PC-9 (cell line): ENCODE results near the gene NFIA. TPM values are rescaled to one million over a fixed set of nuclear protein-coding genes. Genes with fewer than 3 reads are reported as not detected.

Source experiments
- BruUV-seq: library from RNA; stranded (reverse); fragments of 400-500 nt; replicated peaks from 2 replicates; lab custom pipeline; 2021; lab: Mats Ljungman, UMichigan
- CTCF ChIA-PET: fragments of 300-600 bp; sonication (Branson Sonifier 250); formaldehyde crosslinking; loops from one replicate; lab custom pipeline; 2022; ENCODE audit warnings: antibody characterized with exemption; lab: Charles Lee
- POLR2A ChIA-PET: fragments of 300-600 bp; sonication (Branson Sonifier 250); formaldehyde crosslinking; loops from one replicate; lab custom pipeline; 2022; ENCODE audit warnings: antibody characterized with exemption; ENCODE audit not compliant: unreplicated experiment; lab: Charles Lee
- DNase-seq, 2 experiments: peaks; one replicate each; pipeline versions ENCODE4 v3.0.0 to v3.0.0-alpha.2; 2015 to 2022; ENCODE audit warnings: mixed read lengths in 1 of 2
- H2AFZ ChIP-seq: fragments of 200-600 bp; sonication (generic); 2 replicates; pipeline ENCODE4 v1.8.1; 2017; ENCODE audit warnings: antibody characterized with exemption
- H3F3A ChIP-seq: fragments of 200-600 bp; sonication (generic); 2 replicates; pipeline ENCODE4 v1.8.1; 2017; ENCODE audit warnings: antibody characterized with exemption, mild to moderate bottlenecking, low read depth; ENCODE audit not compliant: insufficient read depth
- H3K27ac ChIP-seq: fragments of 200-600 bp; sonication (generic); 2 replicates; pipeline ENCODE4 v1.6.1; 2016; ENCODE audit warnings: mixed run types
- H3K27me3 ChIP-seq: fragments of 200-600 bp; sonication (generic); 2 replicates; pipeline ENCODE4 v1.6.1; 2016; ENCODE audit warnings: low read depth, mixed run types; ENCODE audit not compliant: insufficient read depth
- H3K36me3 ChIP-seq: fragments of 200-600 bp; sonication (generic); 2 replicates; pipeline ENCODE4 v1.6.1; 2016; ENCODE audit warnings: low read depth, mixed run types
- H3K4me1 ChIP-seq: fragments of 200-600 bp; sonication (generic); replicated peaks from 2 replicates; pipeline ENCODE4 v1.6.1; 2016; ENCODE audit warnings: mixed run types; ENCODE audit not compliant: insufficient read depth
- H3K4me2 ChIP-seq: fragments of 200-600 bp; sonication (generic); 2 replicates; pipeline ENCODE4 v1.6.1; 2017; ENCODE audit warnings: mixed run types
- H3K4me3 ChIP-seq: fragments of 200-600 bp; sonication (generic); 2 replicates; pipeline ENCODE4 v1.6.1; 2016; ENCODE audit warnings: mixed run types
- H3K79me2 ChIP-seq: fragments of 200-600 bp; sonication (generic); 2 replicates; pipeline ENCODE4 v1.6.1; 2017; ENCODE audit warnings: low read depth, mixed run types
- H3K9me2 ChIP-seq: fragments of 200-600 bp; sonication (generic); 2 replicates; pipeline ENCODE4 v1.8.1; 2017; ENCODE audit warnings: mild to moderate bottlenecking; ENCODE audit not compliant: insufficient read depth
- H3K9me3 ChIP-seq: fragments of 200-600 bp; sonication (generic); 2 replicates; pipeline ENCODE4 v1.8.1; 2016; ENCODE audit warnings: low read depth; ENCODE audit not compliant: insufficient read depth
- H4K20me1 ChIP-seq: fragments of 200-600 bp; sonication (generic); 2 replicates; pipeline ENCODE4 v1.8.1; 2017; ENCODE audit not compliant: insufficient read depth
- CTCF ChIP-seq: fragments of 200-600 bp; sonication (generic); conservative IDR thresholded peaks from 2 replicates; pipeline ENCODE4 v1.6.1; 2017; ENCODE audit warnings: mixed run types, antibody characterized with exemption, mild to moderate bottlenecking, moderate library complexity
- EZH2 ChIP-seq: fragments of 200-600 bp; sonication (generic); IDR thresholded peaks from 2 replicates; pipeline ENCODE4 v1.8.0; 2017; ENCODE audit warnings: antibody characterized with exemption, low read depth
- intact Hi-C: fragments of 100-400 bp; cut with micrococcal nuclease; formaldehyde crosslinking; loops from one replicate; pipeline ENCODE4 v1.10.0; 2022; ENCODE audit not compliant: unreplicated experiment
- total RNA-seq: library from RNA; stranded (reverse); gene quantifications from 2 replicates; pipeline ENCODE4 v1.2.3, GENCODE V29; 2021

NFIA gene
- total RNA-seq, 1 experiment from 2014 or later, result 26.7 TPM

- Histone ChIP-seq H3K4me2 (no peak overlapping the region), H3K4me3 (no peak overlapping the region), H2AFZ (no peak overlapping the region), H3K9me3 (no peaks in the 10 kb centered on the region), H3K9me2 (no peaks in the 10 kb centered on the region), H3K27me3 (no peaks in the 10 kb centered on the region), H3F3A (no peaks in the 10 kb centered on the region), H3K79me2 (0 out of 2 replicates have a peak, but pooled peaks cover 5% of the 10 kb centered on the region), H3K27ac (no peak overlapping the region), H3K4me1 (peaks cover 13% of the 10 kb centered on the region), H3K36me3 (0 out of 2 replicates have a peak, but pooled peaks cover 4% of the 10 kb centered on the region), H4K20me1 (no peaks in the 10 kb centered on the region)
- no TSS peak for BruUV-seq
- intact Hi-C loops, result no loop called here
- TF ChIP-seq CTCF (no peak), EZH2 (no peak)
- no peak for DNase-seq
- ChIA-PET POLR2A (no interaction called here), CTCF (no interaction called here)
Measured at GRCh38 chr1:61220536-61220935, 138.2 kb downstream of the NFIA start.

- H3K27ac ChIP-seq, result no peak overlapping the region
Measured at GRCh38 chr1:61221642-61222041, 139.3 kb downstream of the NFIA start.

GRCh38 chr1:61222240-61222639, 139.9 kb downstream of the NFIA start:
- Histone ChIP-seq H4K20me1 (no peaks in the 10 kb centered on the region), H3K27ac (no peak overlapping the region), H2AFZ (no peak overlapping the region), H3K4me1 (peaks cover 13% of the 10 kb centered on the region), H3K4me3 (no peak overlapping the region), H3K9me2 (no peaks in the 10 kb centered on the region), H3K9me3 (no peaks in the 10 kb centered on the region), H3K27me3 (no peaks in the 10 kb centered on the region), H3K79me2 (no peaks in the 10 kb centered on the region), H3F3A (no peaks in the 10 kb centered on the region; the same call in 1 of the 2 replicates), H3K36me3 (0 out of 2 replicates have a peak, but pooled peaks cover 4% of the 10 kb centered on the region), H3K4me2 (no peak overlapping the region)
- ChIA-PET POLR2A (interaction anchor here (0.6 kb wide), 1 partner anchor 1329 kb away, joined by 5 read pairs; no protein-coding TSS in a partner anchor), CTCF (interaction anchor here (0.7 kb wide), 1 partner anchor 277 kb away, joined by 3 read pairs; no protein-coding TSS in a partner anchor)
- intact Hi-C loops, result no loop called here
- TF ChIP-seq EZH2 (no peak), CTCF (no peak)
- no peak for DNase-seq
- no TSS peak for BruUV-seq

More at GRCh38 chr1:61221642-61222041, 139.3 kb downstream of the NFIA start:
- Histone ChIP-seq H4K20me1 (no peaks in the 10 kb centered on the region), H3K27me3 (no peaks in the 10 kb centered on the region), H3F3A (no peaks in the 10 kb centered on the region), H3K4me1 (peaks cover 13% of the 10 kb centered on the region), H3K4me3 (no peak overlapping the region), H3K79me2 (no peaks in the 10 kb centered on the region), H2AFZ (no peak overlapping the region), H3K36me3 (0 out of 2 replicates have a peak, but pooled peaks cover 4% of the 10 kb centered on the region), H3K4me2 (no peak overlapping the region), H3K9me2 (no peaks in the 10 kb centered on the region), H3K9me3 (no peaks in the 10 kb centered on the region)
- ChIA-PET POLR2A (no interaction called here), CTCF (no interaction called here)
- TF ChIP-seq CTCF, result no peak
- no peak for DNase-seq
- BruUV-seq, result no TSS peak
- intact Hi-C loops, result no loop called here
